Activated CD4-positive, alpha-beta T cell treated with anti-CD3 and anti-CD28 coated beads for 36 hours (primary cell): Measurements from ENCODE around the gene ATP6V0C. TPM values are rescaled to one million over a fixed set of nuclear protein-coding genes. Genes with fewer than 3 reads are reported as not detected.
"Not testable (repeated sequence)": the region's sequence is repeated elsewhere in the genome, so short reads cannot be mapped to it uniquely, and the experiment has no call there.

Experiments used
- ATAC-seq: fragments of 200-7000 bp; cut with Tn5 transposase; one replicate; pipeline ENCODE4 v1.10.0; 2021; ENCODE audit warnings: mild to moderate bottlenecking, moderate library complexity
- CTCF ChIA-PET: fragments of 350-600 bp; sonication (Branson Sonifier 250); formaldehyde crosslinking; loops from one replicate; lab custom pipeline; 2021; ENCODE audit warnings: antibody characterized with exemption; lab: Charles Lee
- POLR2A ChIA-PET: fragments of 350-600 bp; sonication (Branson Sonifier 250); formaldehyde crosslinking; loops from one replicate; lab custom pipeline; 2021; ENCODE audit warnings: antibody characterized with exemption, inconsistent platforms; lab: Charles Lee
- DNase-seq: peaks from one replicate; pipeline ENCODE4 v3.0.0-alpha.2; 2020
- H3K27ac Mint-ChIP-seq: one replicate; pipeline ENCODE4 v1.8.0; 2021; ENCODE audit warnings: mixed read lengths
- H3K27me3 Mint-ChIP-seq: one replicate; pipeline ENCODE4 v1.8.0; 2021; ENCODE audit warnings: mixed read lengths
- H3K36me3 Mint-ChIP-seq: one replicate; pipeline ENCODE4 v1.8.0; 2021; ENCODE audit warnings: low read depth, mixed read lengths
- H3K4me1 Mint-ChIP-seq: one replicate; pipeline ENCODE4 v1.8.0; 2021; ENCODE audit warnings: mixed read lengths
- H3K4me3 Mint-ChIP-seq: one replicate; pipeline ENCODE4 v1.8.0; 2021; ENCODE audit warnings: mild to moderate bottlenecking, moderate library complexity, mixed read lengths
- H3K9me3 Mint-ChIP-seq: one replicate; pipeline ENCODE4 v1.8.0; 2021; ENCODE audit warnings: low read depth, mixed read lengths
- intact Hi-C, 2 experiments: fragments of 100-400 bp; cut with DNase I in 1 of 2; cut with micrococcal nuclease in 1 of 2; formaldehyde crosslinking; loops; one replicate each; pipeline versions ENCODE4 v1.14.2 to v1.15.1; 2022 to 2024; cut with DNase I, micrococcal nuclease
- total RNA-seq, 2 experiments: library from RNA; stranded (reverse); gene quantifications; one replicate each; pipeline ENCODE4 v1.2.3, GENCODE V29; 2021

The ATP6V0C gene
- total RNA-seq, 2 experiments from 2014 or later, result 91.7 to 130 TPM

DNA sequence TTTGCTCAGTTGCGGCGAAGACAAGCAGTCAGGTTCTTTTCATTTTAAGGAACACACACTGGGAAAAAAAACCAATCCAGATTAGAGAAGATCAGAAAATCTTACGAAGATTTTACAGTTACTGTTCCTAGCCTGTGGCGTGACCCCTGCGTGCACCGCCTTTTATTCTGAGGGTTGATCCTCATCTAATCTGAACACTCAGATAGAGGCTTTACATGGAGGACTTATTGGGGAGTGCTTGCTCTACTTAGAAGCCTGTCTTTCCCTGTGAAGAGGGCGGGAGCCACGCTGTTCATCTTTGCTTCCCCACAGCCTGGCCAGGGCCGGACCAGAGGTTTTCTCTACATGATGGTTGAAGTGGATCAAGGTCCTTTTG lies 37.4 kb upstream of the ATP6V0C start:
- POLR2A ChIA-PET, result no interaction called here
- H3K36me3 Mint-ChIP-seq, result no peaks in the 10 kb centered on the region
- H3K4me1 Mint-ChIP-seq, result peaks cover 6% of the 10 kb centered on the region
- intact Hi-C loops, result loop anchor here in 1 of 2 experiments (5.0 kb wide), 1 partner anchor 36 kb away; the partner anchor contains the start of gene ATP6V0C
- H3K27me3 Mint-ChIP-seq, result peaks cover 8% of the 10 kb centered on the region
- H3K9me3 Mint-ChIP-seq, result no peaks in the 10 kb centered on the region
- CTCF ChIA-PET, result no interaction called here
- DNase-seq (no peak), ATAC-seq (no peak)
- H3K27ac Mint-ChIP-seq, result no peak overlapping the region
- H3K4me3 Mint-ChIP-seq, result peak overlapping the region; percentile 60

DNA sequence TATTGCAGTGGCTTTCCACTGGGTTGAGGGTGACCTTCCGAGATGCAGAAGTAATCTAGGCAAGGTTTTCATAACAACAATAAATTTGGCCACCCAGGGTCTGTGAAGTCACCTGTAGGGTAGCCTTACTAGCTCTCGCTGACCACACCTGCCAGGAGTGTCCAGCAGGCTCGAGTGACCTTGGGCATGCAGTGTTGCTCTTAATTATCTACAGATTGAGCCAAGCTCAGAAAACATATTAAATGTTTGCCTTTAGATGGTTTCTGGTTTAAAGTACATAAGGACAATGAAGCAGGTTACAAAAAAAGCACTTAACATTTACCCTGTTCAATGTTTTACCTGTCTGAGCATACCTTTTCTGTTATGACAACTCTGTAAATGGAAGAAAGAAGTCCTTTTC lies 37.0 kb upstream of the ATP6V0C start:
- ChIA-PET POLR2A (no interaction called here), CTCF (no interaction called here)
- H3K36me3 Mint-ChIP-seq, result no peaks in the 10 kb centered on the region
- no peak overlapping the region for H3K27ac Mint-ChIP-seq
- H3K4me3 Mint-ChIP-seq, result peak overlapping the region; percentile 60
- no peaks in the 10 kb centered on the region for H3K9me3 Mint-ChIP-seq
- intact Hi-C loops, result loop anchor here in 1 of 2 experiments (5.0 kb wide), 1 partner anchor 36 kb away; the partner anchor contains the start of gene ATP6V0C
- peaks cover 6% of the 10 kb centered on the region for H3K4me1 Mint-ChIP-seq
- DNase-seq, result no peak
- peaks cover 8% of the 10 kb centered on the region for H3K27me3 Mint-ChIP-seq
- no peak for ATAC-seq

DNA sequence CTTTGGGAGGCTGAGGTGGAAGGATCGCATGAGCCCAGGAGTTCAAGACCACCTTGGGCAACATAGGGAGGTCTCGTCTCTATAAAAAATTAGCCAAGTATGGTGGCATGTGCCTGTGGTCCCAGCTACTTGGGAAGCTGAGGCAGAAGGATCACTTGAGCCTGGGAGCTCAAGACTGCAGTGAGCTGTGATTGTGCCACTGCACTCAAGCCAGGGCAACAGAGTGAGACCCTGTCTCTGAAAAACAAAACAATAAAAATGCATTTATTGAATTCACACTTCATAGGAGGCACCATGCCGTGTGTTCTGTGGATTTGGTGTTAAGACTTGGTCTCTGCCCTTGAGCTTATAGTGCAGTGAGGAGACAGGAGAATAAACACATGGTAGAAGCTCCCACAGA lies 36.4 kb upstream of the ATP6V0C start:
- intact Hi-C loops, result loop anchor here in 1 of 2 experiments (5.0 kb wide), 1 partner anchor 35 kb away; the partner anchor contains the start of gene ATP6V0C
- H3K27ac Mint-ChIP-seq, result no peak overlapping the region
- no peak overlapping the region for H3K4me3 Mint-ChIP-seq
- H3K27me3 Mint-ChIP-seq, result peaks cover 8% of the 10 kb centered on the region
- ATAC-seq (no peak), DNase-seq (no peak)
- H3K9me3 Mint-ChIP-seq, result no peaks in the 10 kb centered on the region
- no peaks in the 10 kb centered on the region for H3K36me3 Mint-ChIP-seq
- ChIA-PET CTCF (interaction anchor here (0.5 to 1.3 kb wide), 3 partner anchors 8 to 423 kb away, joined by 3 to 4 read pairs (median 3); no protein-coding TSS in a partner anchor), POLR2A (no interaction called here)
- H3K4me1 Mint-ChIP-seq, result peaks cover 6% of the 10 kb centered on the region

DNA sequence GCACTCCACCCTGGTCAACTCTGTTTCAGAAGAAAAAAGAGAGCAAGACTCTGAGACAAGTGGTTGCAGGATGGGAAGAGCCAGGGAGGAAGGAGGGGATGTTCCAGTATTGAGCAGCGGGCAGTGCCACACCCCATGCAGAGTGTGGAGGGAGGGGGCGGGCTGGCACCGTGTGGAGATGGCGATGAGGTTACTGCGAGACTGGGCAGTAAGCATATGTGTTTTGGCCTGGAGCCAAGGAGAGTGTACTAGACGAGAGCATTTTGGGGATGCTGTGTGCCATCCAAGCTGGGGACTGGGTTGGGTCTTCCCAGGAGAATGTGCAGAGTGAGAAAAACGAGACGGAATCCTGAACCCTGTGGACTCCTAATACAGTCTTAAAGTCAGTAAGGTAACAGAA lies 35.5 kb upstream of the ATP6V0C start:
- Mint-ChIP-seq H3K27me3 (peaks cover 1% of the 10 kb centered on the region), H3K36me3 (no peaks in the 10 kb centered on the region), H3K4me3 (no peak overlapping the region), H3K9me3 (no peaks in the 10 kb centered on the region), H3K4me1 (peaks cover 1% of the 10 kb centered on the region), H3K27ac (no peak overlapping the region)
- no peak for DNase-seq
- ChIA-PET POLR2A (no interaction called here), CTCF (interaction anchor here (0.6 to 1.3 kb wide), 3 partner anchors 10 to 23 kb away, joined by 3 to 4 read pairs (median 3); no protein-coding TSS in a partner anchor)
- intact Hi-C loops, result loop anchor here in 1 of 2 experiments (5.0 kb wide), 1 partner anchor 34 kb away; the partner anchor contains the start of gene ATP6V0C
- ATAC-seq, result no peak

DNA sequence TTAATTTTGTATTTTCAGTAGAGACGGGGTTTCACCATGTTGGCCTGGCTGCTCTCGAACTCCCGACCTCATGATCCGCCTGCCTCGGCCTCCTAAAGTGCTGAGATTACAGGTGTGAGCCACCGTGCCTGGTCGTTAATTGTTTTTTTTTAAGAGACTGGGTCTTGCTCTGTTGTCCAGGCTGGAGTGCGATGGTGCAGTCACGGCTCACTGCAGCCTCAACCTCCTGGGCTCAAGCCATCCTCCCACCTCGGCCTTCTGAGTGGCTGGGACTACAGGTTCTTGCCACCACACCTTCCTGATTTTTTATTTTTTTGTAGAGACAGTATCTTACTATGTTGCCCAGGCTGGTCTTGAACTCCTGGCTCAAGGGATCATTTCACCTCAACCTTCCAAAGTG lies 33.8 kb upstream of the ATP6V0C start:
- POLR2A ChIA-PET, H3K4me3 Mint-ChIP-seq, ATAC-seq, DNase-seq, CTCF ChIA-PET, H3K36me3 Mint-ChIP-seq, H3K27me3 Mint-ChIP-seq, H3K9me3 Mint-ChIP-seq, H3K4me1 Mint-ChIP-seq, H3K27ac Mint-ChIP-seq: not testable (repeated sequence)
- intact Hi-C loops, result loop anchor here (5.0 to 10.0 kb wide), 2 partner anchors 32 to 455 kb away; partner anchors contain the start of genes ATP6V0C (in 1 of the 2) and NHERF2 (in 1 of the 2)

DNA sequence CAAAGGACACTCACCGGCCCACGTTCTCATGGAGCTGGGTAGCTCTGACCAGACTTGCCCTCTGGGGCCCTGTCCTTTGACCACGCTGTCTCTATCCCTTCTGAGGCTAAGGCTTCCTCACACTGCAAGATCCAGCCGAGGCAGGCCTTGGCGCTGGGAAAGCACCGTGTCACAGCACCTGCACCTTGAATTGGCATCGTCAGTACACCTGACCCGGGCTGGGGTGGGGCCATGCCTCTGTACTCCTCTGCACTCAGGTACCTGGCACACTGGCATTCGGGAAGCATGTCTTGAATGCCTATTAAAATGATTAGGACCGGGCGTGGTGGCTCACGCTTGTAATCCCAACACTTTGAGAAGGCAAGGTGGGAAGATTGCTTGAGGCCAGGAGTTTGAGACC lies 32.8 kb upstream of the ATP6V0C start:
- CTCF ChIA-PET, result no interaction called here
- DNase-seq, result no peak
- ATAC-seq, result no peak
- Mint-ChIP-seq H3K9me3 (no peaks in the 10 kb centered on the region), H3K36me3 (no peaks in the 10 kb centered on the region), H3K4me3 (no peak overlapping the region), H3K27ac (no peak overlapping the region), H3K4me1 (no peaks in the 10 kb centered on the region), H3K27me3 (no peaks in the 10 kb centered on the region)
- POLR2A ChIA-PET, result no interaction called here
- intact Hi-C loops, result loop anchor here in 1 of 2 experiments (10.0 kb wide), 1 partner anchor 456 kb away; the partner anchor contains the start of gene NHERF2

DNA sequence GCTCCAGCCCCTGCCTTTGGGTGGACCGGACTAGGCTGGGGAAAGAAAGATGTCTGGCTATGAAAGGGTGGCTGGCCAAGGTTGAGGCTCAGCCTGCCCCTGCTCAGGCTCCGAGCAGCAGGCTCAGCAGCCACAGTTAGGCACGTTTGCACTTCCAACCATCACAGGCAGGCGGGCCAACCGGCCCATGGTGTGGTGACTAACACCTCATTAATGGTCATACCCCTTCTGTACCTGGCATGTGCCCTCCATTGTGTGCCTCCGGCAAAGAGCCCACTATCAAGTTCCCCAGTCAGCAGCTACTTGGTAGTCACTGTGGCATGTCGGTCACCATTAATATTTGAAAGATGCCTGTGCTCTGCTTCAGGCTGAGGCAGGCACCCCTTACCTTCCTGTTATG lies 32.1 kb upstream of the ATP6V0C start:
- H3K9me3 Mint-ChIP-seq, result no peaks in the 10 kb centered on the region
- H3K36me3 Mint-ChIP-seq, result peaks cover under 1% of the 10 kb centered on the region
- no peaks in the 10 kb centered on the region for H3K27me3 Mint-ChIP-seq
- no peak for ATAC-seq
- no peak for DNase-seq
- ChIA-PET POLR2A (no interaction called here), CTCF (interaction anchor here (0.6 kb wide), 1 partner anchor 53 kb away, joined by 3 read pairs; no protein-coding TSS in a partner anchor)
- no peak overlapping the region for H3K27ac Mint-ChIP-seq
- no peak overlapping the region for H3K4me3 Mint-ChIP-seq
- intact Hi-C loops, result loop anchor here in 1 of 2 experiments (10.0 kb wide), 1 partner anchor 457 kb away; the partner anchor contains the start of gene NHERF2
- H3K4me1 Mint-ChIP-seq, result peaks cover 2% of the 10 kb centered on the region

DNA sequence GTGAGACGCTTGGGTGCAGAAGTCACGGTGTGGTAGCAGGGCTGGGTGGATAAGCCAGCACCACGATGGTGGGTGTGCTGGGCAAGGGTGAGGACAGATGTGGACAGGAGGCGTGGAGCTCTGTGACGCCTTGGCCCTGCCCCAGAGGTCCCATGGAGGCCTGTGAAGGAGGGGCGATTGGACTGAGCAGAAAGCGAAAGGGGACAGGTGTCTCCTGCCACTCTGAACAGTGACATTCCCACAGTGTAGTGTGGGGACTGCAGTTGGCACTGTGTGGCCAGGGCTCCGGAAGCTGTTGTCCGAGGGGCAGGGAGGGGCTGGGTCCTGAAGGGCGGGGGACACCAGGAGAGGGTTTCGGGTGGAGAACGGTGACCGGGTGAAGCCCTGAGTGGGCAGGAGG lies 31.5 kb upstream of the ATP6V0C start:
- no peak overlapping the region for H3K27ac Mint-ChIP-seq
- no peaks in the 10 kb centered on the region for H3K9me3 Mint-ChIP-seq
- H3K36me3 Mint-ChIP-seq, result peaks cover 2% of the 10 kb centered on the region
- intact Hi-C loops, result loop anchor here in 1 of 2 experiments (10.0 kb wide), 1 partner anchor 457 kb away; the partner anchor contains the start of gene NHERF2
- ATAC-seq (no peak), DNase-seq (no peak)
- H3K4me3 Mint-ChIP-seq, result no peak overlapping the region
- POLR2A ChIA-PET, result no interaction called here
- CTCF ChIA-PET, result interaction anchor here (0.6 kb wide), 1 partner anchor 54 kb away, joined by 3 read pairs; no protein-coding TSS in a partner anchor
- peaks cover 7% of the 10 kb centered on the region for H3K4me1 Mint-ChIP-seq
- no peaks in the 10 kb centered on the region for H3K27me3 Mint-ChIP-seq

DNA sequence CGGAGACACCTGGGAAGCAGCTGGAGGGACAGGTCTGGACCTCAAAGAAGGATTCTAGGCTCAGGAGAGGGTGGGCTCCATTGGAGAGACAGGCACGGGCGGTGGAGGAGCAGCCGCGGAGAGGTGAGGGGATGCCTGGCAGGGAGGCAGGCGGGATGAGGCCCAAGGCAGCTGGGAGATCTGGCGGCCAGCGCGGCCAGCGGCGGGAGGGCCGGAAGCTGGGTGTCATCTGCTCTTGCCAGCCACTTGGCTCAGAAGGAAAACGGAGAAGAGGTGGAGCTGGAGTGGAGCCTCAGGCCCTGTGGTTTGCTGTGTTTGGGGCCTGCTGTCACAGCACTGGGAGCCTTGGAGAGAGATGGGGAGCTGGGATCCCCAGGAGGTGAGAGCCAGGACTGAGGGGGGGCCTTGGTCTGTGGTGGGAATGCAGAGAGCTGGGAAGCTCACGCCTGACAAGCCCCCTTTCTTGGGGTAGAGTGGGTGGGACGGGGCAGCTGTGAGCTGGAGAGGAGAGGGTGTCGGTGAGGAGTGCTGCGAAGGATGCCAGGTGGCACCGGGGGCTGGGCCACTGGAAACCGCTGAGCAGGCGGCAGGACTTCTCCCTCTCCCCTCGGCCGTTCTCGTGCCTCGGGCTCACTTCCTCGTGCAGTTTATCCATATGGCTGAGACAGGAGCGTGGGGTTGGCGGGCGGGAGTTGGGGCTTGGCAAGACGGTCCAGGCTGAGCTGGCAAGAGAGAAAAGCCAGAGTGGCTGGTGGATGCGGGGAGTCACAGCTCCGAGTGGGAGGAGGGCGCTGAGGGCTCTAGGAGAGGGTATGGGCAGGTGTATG lies 30.8 kb upstream of the ATP6V0C start:
- peaks cover 11% of the 10 kb centered on the region for H3K4me1 Mint-ChIP-seq
- ChIA-PET CTCF (interaction anchor here (1.1 kb wide), 1 partner anchor 50 kb away, joined by 3 read pairs; no protein-coding TSS in a partner anchor), POLR2A (no interaction called here)
- intact Hi-C loops, result loop anchor here in 1 of 2 experiments (10.0 kb wide), 1 partner anchor 458 kb away; the partner anchor contains the start of gene NHERF2
- H3K4me3 Mint-ChIP-seq, result no peak overlapping the region
- DNase-seq (no peak), ATAC-seq (no peak)
- H3K9me3 Mint-ChIP-seq, result no peaks in the 10 kb centered on the region
- no peaks in the 10 kb centered on the region for H3K27me3 Mint-ChIP-seq
- H3K36me3 Mint-ChIP-seq, result peaks cover 2% of the 10 kb centered on the region
- H3K27ac Mint-ChIP-seq, result no peak overlapping the region

DNA sequence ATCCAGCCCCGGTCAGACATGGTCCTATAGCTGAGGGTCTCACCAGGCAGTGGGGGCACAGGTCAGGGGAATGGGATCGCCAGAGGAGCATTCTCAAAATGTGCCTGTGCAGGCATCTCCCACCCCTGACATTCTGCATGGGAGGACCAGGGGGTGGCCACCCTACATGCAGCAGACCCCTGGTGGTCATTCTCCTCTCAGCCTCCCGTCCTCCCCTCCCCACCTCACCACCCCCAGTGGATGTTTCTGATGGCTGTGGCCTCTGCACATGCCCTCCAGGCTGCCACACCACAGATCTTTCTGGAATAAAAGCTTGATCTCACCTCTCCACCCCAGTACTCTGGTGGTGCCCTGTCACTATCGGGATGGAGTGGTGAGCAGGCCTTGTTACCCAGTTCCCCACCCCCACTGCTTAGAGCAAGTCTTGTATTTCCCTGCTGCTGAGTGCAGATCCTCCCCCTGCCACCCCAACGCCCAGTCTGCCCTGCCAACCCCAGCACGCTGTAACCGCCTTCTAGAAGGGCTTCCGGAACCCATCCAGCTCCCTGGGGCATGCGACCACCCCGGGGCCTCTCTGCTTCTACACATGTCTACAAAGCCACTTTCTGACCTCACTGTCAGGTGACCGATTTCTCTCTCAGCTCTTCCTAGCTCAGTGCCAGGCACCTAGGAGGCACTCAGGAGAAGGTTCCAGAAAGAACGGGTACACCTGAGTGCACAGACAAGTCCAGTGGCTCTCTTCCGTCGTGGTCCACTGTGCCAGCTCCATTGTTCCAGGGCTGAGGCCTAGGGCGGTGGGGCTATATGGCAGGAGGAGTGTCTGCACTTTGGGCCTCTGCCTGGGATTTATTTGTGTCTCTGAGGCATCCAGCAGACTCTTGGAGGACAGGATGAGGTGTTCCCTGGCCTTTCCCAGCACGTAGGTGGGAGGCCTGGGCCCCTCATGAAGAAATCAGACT lies 29.5 kb upstream of the ATP6V0C start:
- H3K4me1 Mint-ChIP-seq, result peaks cover 14% of the 10 kb centered on the region
- CTCF ChIA-PET, result interaction anchor here (0.9 kb wide), 1 partner anchor 290 kb away, joined by 4 read pairs; no protein-coding TSS in a partner anchor
- H3K9me3 Mint-ChIP-seq, result no peaks in the 10 kb centered on the region
- intact Hi-C loops, result loop anchor here in 1 of 2 experiments (10.0 kb wide), 1 partner anchor 459 kb away; the partner anchor contains the start of gene NHERF2
- no peaks in the 10 kb centered on the region for H3K27me3 Mint-ChIP-seq
- H3K4me3 Mint-ChIP-seq, result no peak overlapping the region
- POLR2A ChIA-PET, result no interaction called here
- H3K36me3 Mint-ChIP-seq, result peaks cover 2% of the 10 kb centered on the region
- ATAC-seq, result no peak
- no peak for DNase-seq
- no peak overlapping the region for H3K27ac Mint-ChIP-seq
